HG03097 (cell line): ENCODE results near the gene ATG12.
"Not testable (repeated sequence)": the region's sequence is repeated elsewhere in the genome, so short reads cannot be mapped to it uniquely, and the experiment has no call there.

Source experiments
- ATAC-seq: cut with Tn5 transposase; IDR thresholded peaks from one replicate; pipeline ENCODE4 v1.9.1; 2021; ENCODE audit not compliant: unreplicated experiment, low FRiP score

The ATG12 gene

GRCh38 chr5:115810761-115811160 is 30.6 kb downstream of the ATG12 start:
- ATAC-seq: no peak

- no peak for ATAC-seq
Measured at GRCh38 chr5:115809946-115810345, 31.4 kb downstream of the ATG12 start.

GRCh38 chr5:115808066-115808465 is 33.3 kb downstream of the ATG12 start:
- not testable (repeated sequence) for ATAC-seq

- no peak for ATAC-seq
Measured at GRCh38 chr5:115807654-115808052, 33.7 kb downstream of the ATG12 start.

GRCh38 chr5:115806986-115807653 is 34.2 kb downstream of the ATG12 start:
- ATAC-seq: no peak

GRCh38 chr5:115801984-115802383 is 39.4 kb downstream of the ATG12 start:
- ATAC-seq: no peak

- ATAC-seq: no peak
Measured at GRCh38 chr5:115801152-115801551, 40.2 kb downstream of the ATG12 start.

- ATAC-seq: no peak
Measured at GRCh38 chr5:115800108-115800507, 41.3 kb downstream of the ATG12 start.

GRCh38 chr5:115798252-115798651 is 43.1 kb downstream of the ATG12 start:
- ATAC-seq: no peak

- no peak for ATAC-seq
Measured at GRCh38 chr5:115796656-115797055, 44.7 kb downstream of the ATG12 start.

GRCh38 chr5:115795700-115796099 is 45.7 kb downstream of the ATG12 start:
- no peak for ATAC-seq

GRCh38 chr5:115788440-115788839 is 52.9 kb downstream of the ATG12 start:
- no peak for ATAC-seq

- no peak for ATAC-seq
Measured at GRCh38 chr5:115787426-115787825, 53.9 kb downstream of the ATG12 start.

GRCh38 chr5:115785381-115786065 is 55.8 kb downstream of the ATG12 start:
- no peak for ATAC-seq

- no peak for ATAC-seq
Measured at GRCh38 chr5:115778417-115778816, 62.9 kb downstream of the ATG12 start.
